Ureter (tissue), 1 donor: ENCODE results near the gene CAMKMT. TPM values are rescaled to one million over a fixed set of nuclear protein-coding genes. Genes with fewer than 3 reads are reported as not detected.

ENCODE experiments used
- DNase-seq: peaks from one replicate; pipeline ENCODE4 v3.0.0-alpha.2; 2020; ENCODE audit warnings: low spot score
- total RNA-seq: library from RNA; stranded (reverse); gene quantifications from one replicate; pipeline ENCODE4 v1.2.4, GENCODE V29; 2023
- donor health status: DM: yes; HTN: yes; CAD: no.

Gene CAMKMT
- total RNA-seq, 1 donor from 2014 or later, result 23.6 TPM

- no peak for DNase-seq
Observed at GRCh38 chr2:44742057-44742456, 380.3 kb downstream of the CAMKMT start.

DNA sequence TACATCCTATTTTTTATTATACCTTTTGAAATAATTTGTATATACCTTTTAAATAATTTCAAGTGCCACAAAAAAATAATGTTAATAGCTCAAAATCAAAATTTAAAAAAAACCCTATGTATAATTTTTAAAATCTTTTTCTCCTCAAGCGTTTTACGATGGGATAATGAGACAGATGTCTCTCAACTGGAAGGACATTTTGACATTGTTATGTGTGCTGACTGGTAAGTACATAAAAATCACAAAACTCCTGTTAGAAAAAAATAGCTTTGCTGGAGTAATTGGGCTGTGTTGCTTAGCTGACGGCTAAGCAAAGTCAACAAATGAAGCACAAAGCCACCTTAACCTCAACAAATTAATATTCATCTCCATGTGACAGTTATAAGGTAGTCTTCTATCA, 381.7 kb downstream of the CAMKMT start:
- no peak for DNase-seq

DNA sequence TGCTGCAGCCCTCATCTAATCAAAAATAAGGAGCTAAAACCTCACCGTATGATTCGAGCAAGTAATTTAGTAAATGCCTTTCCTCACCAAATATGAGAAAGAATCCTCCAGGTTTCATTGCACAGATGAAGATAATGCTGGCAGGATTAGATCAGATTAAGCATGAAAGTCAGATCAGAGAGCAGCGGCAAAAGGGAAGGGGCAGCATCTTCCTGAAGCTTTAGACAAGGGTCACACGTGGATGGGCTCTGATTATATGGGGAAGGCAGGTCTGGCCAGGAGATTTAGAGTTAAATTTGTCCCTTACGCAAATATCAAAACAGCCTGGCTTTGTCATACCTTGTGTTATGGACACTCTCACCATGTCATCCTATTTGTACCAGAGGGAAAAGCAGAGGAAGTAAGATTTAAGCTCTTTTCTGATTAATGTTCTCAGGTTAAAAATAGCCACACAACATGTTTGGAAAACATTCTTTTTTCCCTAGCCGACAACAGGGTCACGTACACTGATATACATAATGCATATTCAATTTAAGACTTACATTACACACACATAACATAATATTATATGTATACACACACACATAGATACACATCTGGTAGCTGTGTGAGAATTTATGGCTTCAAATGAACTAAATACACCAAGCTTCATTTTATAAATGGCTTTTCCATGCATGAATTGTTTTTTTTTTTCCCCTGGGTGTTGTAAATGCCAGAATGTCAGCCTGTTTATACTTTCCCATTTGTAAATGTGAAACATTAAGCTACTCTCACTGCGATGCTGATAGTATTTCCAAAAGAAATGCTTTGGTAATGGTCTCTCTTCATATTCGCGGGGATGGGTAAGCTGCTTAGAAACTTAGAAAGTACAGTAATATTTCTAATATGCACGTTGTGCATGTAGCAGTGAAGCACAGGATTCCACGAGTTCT, 383.5 kb downstream of the CAMKMT start:
- no peak for DNase-seq

DNA sequence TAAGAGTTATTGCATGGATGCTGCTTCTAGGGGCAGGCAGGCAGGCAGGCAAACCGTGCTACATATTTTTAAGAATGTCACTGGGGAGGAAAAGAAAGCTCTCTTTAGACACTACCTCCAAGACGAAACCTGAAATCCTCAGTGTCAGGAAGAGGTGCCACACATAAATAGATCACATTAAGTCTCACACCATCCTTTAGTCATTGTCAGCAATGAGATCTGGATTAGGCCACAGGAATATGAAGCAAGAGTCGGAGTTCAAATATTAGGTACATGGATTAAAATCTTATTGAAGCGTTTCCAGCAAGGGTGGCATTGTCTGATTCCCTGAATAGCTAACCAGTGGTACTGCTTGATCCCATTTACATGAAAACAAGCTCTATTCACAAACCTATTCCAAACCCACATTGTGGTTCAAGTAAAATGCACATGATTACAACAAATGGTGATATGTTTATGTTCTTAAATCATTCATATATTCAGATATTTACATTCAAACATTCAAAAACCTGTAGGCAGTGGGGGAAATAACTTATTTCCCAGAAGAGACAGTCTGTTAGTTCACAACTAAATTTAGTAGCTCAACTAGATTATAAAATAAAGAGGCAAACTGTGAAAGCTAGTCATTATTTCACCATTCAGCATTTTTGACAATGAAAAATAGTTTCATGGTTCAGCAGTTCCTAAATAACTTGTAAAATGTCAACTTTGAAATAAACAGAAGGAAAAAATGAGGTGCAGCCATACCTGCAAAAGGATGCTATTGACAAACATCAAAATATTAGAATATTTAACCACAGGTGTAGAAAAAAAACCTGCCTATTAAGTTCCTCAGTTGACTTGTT, 384.4 kb downstream of the CAMKMT start:
- DNase-seq, result no peak

DNA sequence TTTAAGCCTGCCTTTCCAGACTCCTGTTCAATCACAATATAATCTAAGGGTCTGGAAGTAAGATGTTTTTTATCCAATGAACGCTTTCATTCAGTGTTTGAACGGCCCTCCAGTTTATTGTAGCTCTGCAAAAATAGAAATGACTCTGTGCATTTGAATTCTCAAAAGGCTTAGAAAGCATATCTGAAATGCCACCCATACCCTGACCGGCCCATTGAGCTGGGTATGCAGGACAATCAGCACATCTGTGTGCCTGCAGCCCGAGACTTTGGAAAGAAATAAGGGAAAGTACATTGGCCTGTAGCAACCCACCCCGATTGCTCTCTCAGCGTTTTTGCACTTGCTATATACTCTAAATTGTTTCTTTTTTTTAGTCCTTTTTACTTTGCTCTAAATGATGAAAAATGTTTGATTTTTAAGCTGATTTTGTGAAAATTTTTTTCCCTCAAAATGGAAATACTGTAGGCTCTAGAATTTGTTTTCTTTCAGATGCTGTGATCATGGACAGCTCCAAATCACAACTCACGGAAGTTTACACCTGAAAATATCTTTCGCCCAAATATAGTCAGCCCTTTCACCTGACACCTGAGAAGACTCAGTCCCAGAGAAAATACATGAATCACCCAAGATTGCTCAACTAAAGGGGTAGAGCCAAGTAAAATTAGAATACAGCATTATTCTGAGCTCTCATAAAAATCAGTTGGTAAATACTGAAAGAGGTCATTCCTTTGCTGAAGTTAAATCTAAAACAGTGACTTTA, 385.3 kb downstream of the CAMKMT start:
- DNase-seq, result no peak

GRCh38 chr2:44747794-44748193, 386.0 kb downstream of the CAMKMT start:
- DNase-seq, result no peak

GRCh38 chr2:44751754-44752479, 390.2 kb downstream of the CAMKMT start:
- DNase-seq, result no peak

DNA sequence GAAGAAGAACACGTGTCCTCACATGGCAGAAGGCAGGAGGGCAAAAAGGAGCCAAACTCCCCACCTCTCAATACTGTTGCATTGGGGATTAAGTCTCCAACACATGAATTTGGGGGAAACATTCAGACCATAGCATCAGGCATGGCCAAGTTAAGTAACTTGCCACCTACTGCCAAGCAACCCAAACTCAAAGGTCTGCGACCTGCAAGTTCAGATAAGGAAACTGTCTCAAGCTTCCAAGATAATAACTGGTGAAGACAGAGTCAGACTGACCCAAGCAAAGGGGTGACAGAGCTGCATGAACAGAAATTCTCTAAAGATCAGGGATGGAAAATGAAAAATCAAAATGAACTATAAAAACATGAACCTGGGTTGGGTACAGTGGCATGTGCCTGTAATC, 391.0 kb downstream of the CAMKMT start:
- no peak for DNase-seq

DNA sequence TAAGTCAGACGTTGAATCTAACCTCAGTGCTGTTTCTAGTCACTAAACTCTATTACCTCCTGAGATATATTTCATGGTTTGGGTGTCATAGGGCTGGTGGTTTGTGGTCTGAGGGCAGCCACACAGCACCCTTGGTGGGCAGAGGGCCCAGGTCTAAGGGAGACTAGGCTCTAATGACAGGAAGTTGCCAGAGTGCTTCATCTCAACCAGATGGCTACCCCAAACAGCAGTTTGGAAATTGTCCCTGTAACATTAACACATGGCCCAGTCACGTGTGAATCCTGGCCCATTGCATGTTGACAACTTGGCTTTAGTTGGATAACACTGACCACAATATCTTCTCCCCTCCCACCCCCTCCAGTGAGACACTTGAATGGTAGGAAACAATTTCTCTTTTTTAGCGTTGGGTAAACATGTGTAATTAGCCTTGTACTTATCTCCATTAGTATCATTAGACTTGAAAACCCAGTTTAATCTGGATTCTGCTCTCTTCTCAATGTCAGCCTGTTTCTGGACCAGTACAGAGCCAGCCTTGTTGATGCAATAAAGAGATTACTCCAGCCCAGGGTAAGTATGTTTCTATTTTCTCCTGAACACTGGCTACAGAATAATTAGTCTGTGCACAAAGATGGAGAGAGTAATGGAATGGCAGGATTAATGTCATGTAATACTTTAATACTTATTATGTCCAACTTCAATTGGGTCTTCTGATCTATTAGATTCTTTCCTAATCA, 392.0 kb downstream of the CAMKMT start:
- DNase-seq, result no peak

DNA sequence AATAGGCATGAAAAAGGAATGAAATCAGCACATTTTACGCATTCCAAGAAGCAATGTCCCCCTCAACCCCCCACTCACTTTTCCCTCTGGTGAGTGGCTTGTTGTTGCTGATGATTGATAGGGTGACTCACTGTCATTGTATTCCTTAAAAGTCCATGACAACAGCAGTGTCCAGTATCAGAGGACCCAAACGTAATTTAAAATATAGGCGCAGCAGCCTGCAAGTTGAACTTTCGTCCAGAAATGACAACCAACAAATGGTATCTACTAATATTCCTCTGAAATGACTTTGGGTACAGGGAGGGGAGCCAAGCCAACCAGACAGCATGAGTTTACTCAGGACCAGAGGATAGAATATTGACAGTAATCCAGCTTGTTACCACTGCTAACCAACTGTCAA, 396.8 kb downstream of the CAMKMT start:
- no peak for DNase-seq

DNA sequence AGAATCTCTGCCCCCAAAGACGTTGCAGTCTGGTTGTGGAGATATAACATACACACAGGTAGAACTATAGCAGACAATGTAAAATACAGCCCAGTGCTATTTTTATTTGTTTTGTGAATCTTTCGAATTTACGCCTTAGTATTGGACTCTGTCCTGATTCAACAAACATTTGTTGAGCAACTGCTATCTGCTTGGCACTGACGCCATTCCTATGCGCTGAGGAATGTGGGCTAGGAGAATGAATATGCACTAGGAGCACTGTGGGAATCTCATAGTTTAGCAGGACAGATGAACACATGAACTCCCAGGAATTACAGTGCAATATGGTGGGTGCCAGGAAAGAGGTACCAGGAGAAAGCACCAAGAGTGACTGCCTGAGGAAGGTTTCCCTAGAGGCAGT, 398.1 kb downstream of the CAMKMT start:
- DNase-seq, result no peak

- no peak for DNase-seq
Observed at GRCh38 chr2:44763275-44763782, 401.6 kb downstream of the CAMKMT start.

DNA sequence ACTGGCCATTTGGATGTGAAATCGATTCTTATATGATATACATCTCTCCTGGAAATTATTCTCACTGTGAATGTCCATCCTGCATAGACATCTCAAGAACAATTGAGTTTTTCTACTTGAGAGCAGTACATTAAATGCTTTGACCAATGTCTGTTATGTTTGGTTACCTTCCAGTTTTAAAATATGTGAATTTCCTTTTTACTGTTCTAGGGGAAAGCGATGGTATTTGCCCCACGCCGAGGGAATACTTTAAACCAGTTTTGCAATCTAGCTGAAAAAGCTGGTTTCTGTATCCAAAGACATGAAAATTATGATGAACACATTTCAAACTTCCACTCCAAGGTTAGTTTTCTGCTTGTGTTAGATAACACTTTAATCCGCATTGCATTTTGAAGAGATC, 404.5 kb downstream of the CAMKMT start:
- no peak for DNase-seq

- DNase-seq, result no peak
Observed at GRCh38 chr2:44766777-44767176, 405.0 kb downstream of the CAMKMT start.

DNA sequence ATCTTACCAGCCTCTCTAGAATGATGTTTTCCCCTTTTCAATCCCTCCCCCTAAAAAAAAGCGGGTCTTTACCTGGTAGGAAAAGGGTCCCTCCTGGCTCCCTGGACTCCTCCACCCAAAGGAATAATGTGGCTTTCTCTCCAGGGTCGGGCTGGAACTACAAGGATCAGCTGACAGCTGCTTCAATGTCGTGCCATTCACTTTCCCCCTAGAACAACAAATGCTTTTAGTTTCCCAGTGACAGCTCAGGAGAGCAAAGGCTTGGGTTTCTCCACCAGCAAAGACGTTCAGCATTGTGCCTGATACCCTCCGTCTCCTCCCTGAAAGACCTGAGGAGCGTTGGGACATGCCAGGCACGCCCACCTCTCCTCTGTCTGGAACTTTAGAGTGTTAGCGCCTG, 405.9 kb downstream of the CAMKMT start:
- DNase-seq, result no peak

GRCh38 chr2:44768438-44769236, 406.9 kb downstream of the CAMKMT start:
- DNase-seq, result no peak

GRCh38 chr2:44769349-44770011, 407.7 kb downstream of the CAMKMT start:
- DNase-seq, result no peak

- no peak for DNase-seq
Observed at GRCh38 chr2:44770221-44771195, 408.8 kb downstream of the CAMKMT start.
